Gastroesophageal sphincter (tissue), 4 donors: ENCODE data around the gene TMEM273. TPM values are rescaled to one million over a fixed set of nuclear protein-coding genes. Genes with fewer than 3 reads are reported as not detected.

Source experiments
- ATAC-seq: fragments of 150-250 bp; one replicate; pipeline ENCODE4 v1.9.1; 2016; ENCODE audit warnings: mild to moderate bottlenecking, moderate library complexity
- H3K27ac ChIP-seq, 4 donors: fragments of 200-600 bp; sonication (generic) in 3 of 4; 1 replicate in 3 of 4; 2 replicates in 1 of 4; pipeline ENCODE4 v1.5.1; 2016 to 2019
- H3K27me3 ChIP-seq: fragments of 200-600 bp; sonication (generic); one replicate; pipeline ENCODE4 v1.5.1; 2019
- H3K36me3 ChIP-seq, 2 donors: fragments of 200-600 bp; sonication (generic); one replicate each; pipeline ENCODE4 v1.5.1; 2019; ENCODE audit warnings: control low read depth in 1 of 2
- H3K4me1 ChIP-seq, 3 donors: fragments of 200-600 bp; sonication (generic); 1 replicate in 2 of 3; 2 replicates in 1 of 3; pipeline ENCODE4 v1.5.1; 2016 to 2019; ENCODE audit warnings: control low read depth in 2 of 3
- H3K4me3 ChIP-seq, 2 donors: fragments of 200-600 bp; sonication (generic); one replicate each; pipeline ENCODE4 v1.5.1; 2019; ENCODE audit warnings: mild to moderate bottlenecking in 1 of 2, moderate library complexity in 1 of 2
- H3K9me3 ChIP-seq, 3 donors: fragments of 200-600 bp; sonication (generic); one replicate each; pipeline ENCODE4 v1.5.1; 2017 to 2019; ENCODE audit warnings: control low read depth in 2 of 3
- EP300 ChIP-seq: sonication (generic); formaldehyde crosslinking; IDR thresholded peaks from one replicate; pipeline ENCODE4 v1.6.1; 2017; ENCODE audit warnings: antibody characterized with exemption, mild to moderate bottlenecking
- POLR2A ChIP-seq, 2 donors: fragments of 450-650 bp; IDR thresholded peaks; one replicate each; pipeline ENCODE4 v1.6.1; 2017; ENCODE audit warnings: antibody characterized with exemption in 2 of 2, mild to moderate bottlenecking in 2 of 2, moderate library complexity in 1 of 2
- POLR2AphosphoS5 ChIP-seq: sonication (generic); formaldehyde crosslinking; IDR thresholded peaks from one replicate; pipeline ENCODE4 v1.6.1; 2017; ENCODE audit warnings: antibody characterized with exemption
- WGBS, 2 donors: methylation state at CpG; one replicate each; pipeline ENCODE4 v1.1.5; 2018; ENCODE audit warnings: low coverage in 1 of 2; 5-methylcytosine and 5-hydroxymethylcytosine counted together
- total RNA-seq, 4 donors: library from RNA; depleted of rRNA; stranded (reverse); fragments of >200 nt; gene quantifications; one replicate each; pipeline ENCODE4 v1.1.0, GENCODE V29; 2016
- TF ChIP-seq, protein P1 (sequence below), 4 experiments: fragments of 200-600 bp in 2 of 4; fragments of 450-650 bp in 2 of 4; sonication (generic) in 1 of 4; IDR thresholded peaks; one replicate each; pipeline ENCODE4 v1.5.1; 2017 to 2019; ENCODE audit warnings: antibody characterized with exemption in 4 of 4, mild to moderate bottlenecking in 2 of 4, moderate library complexity in 2 of 4

TMEM273 gene
- total RNA-seq, 4 donors from 2014 or later = 12.4 to 65.8 (median 21.7) TPM

GRCh38 chr10:49128854-49129253 lies 59.3 kb downstream of the TMEM273 start:
- no peak overlapping the region for H3K4me3 ChIP-seq
- H3K4me1 ChIP-seq = no peaks in the 10 kb centered on the region
- no peak overlapping the region for H3K27ac ChIP-seq
- no peaks in the 10 kb centered on the region for H3K9me3 ChIP-seq
- H3K27me3 ChIP-seq = peaks cover 12% of the 10 kb centered on the region
- H3K36me3 ChIP-seq = no peaks in the 10 kb centered on the region
- ATAC-seq = no peak
- no peak for TF ChIP-seq EP300
- TF ChIP-seq POLR2A (IDR thresholded peaks at IDR 0.05) = no peak
- TF ChIP-seq, protein P1, sequence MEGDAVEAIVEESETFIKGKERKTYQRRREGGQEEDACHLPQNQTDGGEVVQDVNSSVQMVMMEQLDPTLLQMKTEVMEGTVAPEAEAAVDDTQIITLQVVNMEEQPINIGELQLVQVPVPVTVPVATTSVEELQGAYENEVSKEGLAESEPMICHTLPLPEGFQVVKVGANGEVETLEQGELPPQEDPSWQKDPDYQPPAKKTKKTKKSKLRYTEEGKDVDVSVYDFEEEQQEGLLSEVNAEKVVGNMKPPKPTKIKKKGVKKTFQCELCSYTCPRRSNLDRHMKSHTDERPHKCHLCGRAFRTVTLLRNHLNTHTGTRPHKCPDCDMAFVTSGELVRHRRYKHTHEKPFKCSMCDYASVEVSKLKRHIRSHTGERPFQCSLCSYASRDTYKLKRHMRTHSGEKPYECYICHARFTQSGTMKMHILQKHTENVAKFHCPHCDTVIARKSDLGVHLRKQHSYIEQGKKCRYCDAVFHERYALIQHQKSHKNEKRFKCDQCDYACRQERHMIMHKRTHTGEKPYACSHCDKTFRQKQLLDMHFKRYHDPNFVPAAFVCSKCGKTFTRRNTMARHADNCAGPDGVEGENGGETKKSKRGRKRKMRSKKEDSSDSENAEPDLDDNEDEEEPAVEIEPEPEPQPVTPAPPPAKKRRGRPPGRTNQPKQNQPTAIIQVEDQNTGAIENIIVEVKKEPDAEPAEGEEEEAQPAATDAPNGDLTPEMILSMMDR (IDR thresholded peaks at IDR 0.05) = no peak
- no peak for TF ChIP-seq POLR2AphosphoS5
- 41 to 73% methylated on average over 3 to 4 of the region's 4 CpGs for WGBS, 2 donors

GRCh38 chr10:49123981-49124950 lies 63.9 kb downstream of the TMEM273 start:
- no peaks in the 10 kb centered on the region for H3K36me3 ChIP-seq
- no peaks in the 10 kb centered on the region for H3K27me3 ChIP-seq
- WGBS, 2 donors = 67 to 70% methylated on average over 7 of the region's 7 CpGs
- H3K27ac ChIP-seq = no peak overlapping the region
- no peak for TF ChIP-seq POLR2AphosphoS5
- no peak for TF ChIP-seq POLR2A (IDR thresholded peaks at IDR 0.05)
- no peaks in the 10 kb centered on the region for H3K4me1 ChIP-seq
- no peak overlapping the region for H3K4me3 ChIP-seq
- no peak for ATAC-seq
- H3K9me3 ChIP-seq = no peaks in the 10 kb centered on the region

GRCh38 chr10:49120911-49121310 lies 67.3 kb downstream of the TMEM273 start:
- H3K4me3 ChIP-seq = no peak overlapping the region
- H3K27ac ChIP-seq = no peak overlapping the region
- no peaks in the 10 kb centered on the region for H3K27me3 ChIP-seq
- 69% methylated on average over 3 of the region's 3 CpGs; no CpG with 5 or more reads in 1 of the 2 donors for WGBS, 2 donors
- TF ChIP-seq, protein P1 (IDR thresholded peaks at IDR 0.05) = no peak
- TF ChIP-seq POLR2AphosphoS5 (no peak), POLR2A (IDR thresholded peaks at IDR 0.05) (no peak), EP300 (no peak)
- peaks cover 0 to 1% (median 0%) of the 10 kb centered on the region in 3 donors for H3K4me1 ChIP-seq
- no peaks in the 10 kb centered on the region for H3K36me3 ChIP-seq
- no peak for ATAC-seq
- no peaks in the 10 kb centered on the region for H3K9me3 ChIP-seq

DNA sequence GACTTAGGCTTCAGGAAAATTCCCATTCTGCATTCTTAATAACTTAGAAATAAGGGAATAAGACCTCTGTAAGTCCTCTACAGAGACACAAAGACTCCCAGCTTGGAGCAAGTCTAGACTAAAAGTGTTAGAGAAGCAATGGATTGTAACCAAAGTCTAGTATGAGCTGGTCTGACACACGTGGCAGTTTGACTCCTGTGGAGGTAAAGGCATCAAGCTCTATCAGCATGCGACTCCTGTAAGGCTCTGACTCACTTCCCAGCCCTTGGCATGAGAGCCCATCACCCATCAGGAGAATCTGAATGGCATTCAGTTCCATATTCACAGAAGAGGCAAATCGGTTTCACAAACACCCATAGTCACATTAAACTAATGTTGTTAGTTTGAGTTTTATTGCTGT lies 68.4 kb downstream of the TMEM273 start:
- Histone ChIP-seq H3K27me3 (no peaks in the 10 kb centered on the region), H3K4me1 (peaks cover 0 to 8% (median 0%) of the 10 kb centered on the region in 3 donors), H3K4me3 (no peak overlapping the region), H3K9me3 (no peaks in the 10 kb centered on the region), H3K27ac (no peak overlapping the region), H3K36me3 (no peaks in the 10 kb centered on the region)
- TF ChIP-seq EP300 (no peak), POLR2AphosphoS5 (no peak), POLR2A (IDR thresholded peaks at IDR 0.05) (no peak)
- TF ChIP-seq, protein P1 (IDR thresholded peaks at IDR 0.05) = no peak
- no peak for ATAC-seq
- WGBS, 2 donors = 66 to 76% methylated on average over 3 of the region's 3 CpGs

- no peak for TF ChIP-seq POLR2A (IDR thresholded peaks at IDR 0.05)
- no peak for TF ChIP-seq POLR2AphosphoS5
- TF ChIP-seq EP300 = no peak
- TF ChIP-seq, protein P1 (IDR thresholded peaks at IDR 0.05) = no peak
- no peak for ATAC-seq
- 56 to 61% methylated on average over 6 of the region's 6 CpGs for WGBS, 2 donors
- H3K4me3 ChIP-seq = no peak overlapping the region
- peaks cover 0 to 19% (median 3%) of the 10 kb centered on the region in 3 donors for H3K4me1 ChIP-seq
- H3K27me3 ChIP-seq = no peaks in the 10 kb centered on the region
- H3K36me3 ChIP-seq = no peaks in the 10 kb centered on the region
- no peaks in the 10 kb centered on the region for H3K9me3 ChIP-seq
- H3K27ac ChIP-seq = no peak overlapping the region
Observed at GRCh38 chr10:49118430-49119074, 69.6 kb downstream of the TMEM273 start.
